H9 (cell line): Measurements from ENCODE around the gene ATP5PO. TPM values are rescaled to one million over a fixed set of nuclear protein-coding genes. Genes with fewer than 3 reads are reported as not detected.

Source experiments
- DNase-seq: peaks from one replicate; pipeline ENCODE4 v3.0.0-alpha.2; 2017
- H2AFZ ChIP-seq: one replicate; pipeline ENCODE4 v1.6.1; 2013; ENCODE audit warnings: mild to moderate bottlenecking, low read length, control low read depth, moderate library complexity
- H2AK5ac ChIP-seq: 2 replicates; pipeline ENCODE4 v1.6.1; 2013; ENCODE audit warnings: low read length, control low read depth, mixed read lengths; ENCODE audit not compliant: insufficient read length
- H2BK120ac ChIP-seq: one replicate; pipeline ENCODE4 v1.6.1; 2013; ENCODE audit warnings: low read depth, mild to moderate bottlenecking, low read length, control low read depth, inconsistent platforms; ENCODE audit not compliant: poor library complexity, severe bottlenecking
- H2BK12ac ChIP-seq: 2 replicates; pipeline ENCODE4 v1.6.1; 2013; ENCODE audit warnings: low read length, control low read depth, mixed read lengths, low read depth; ENCODE audit not compliant: insufficient read length
- H2BK15ac ChIP-seq: 2 replicates; pipeline ENCODE4 v1.6.1; 2013; ENCODE audit warnings: low read depth, low read length, control low read depth
- H2BK20ac ChIP-seq: one replicate; pipeline ENCODE4 v1.6.1; 2013; ENCODE audit warnings: low read depth, mild to moderate bottlenecking, low read length, control low read depth, inconsistent platforms; ENCODE audit not compliant: poor library complexity, severe bottlenecking
- H2BK5ac ChIP-seq: 2 replicates; pipeline ENCODE4 v1.6.1; 2013; ENCODE audit warnings: low read length, control low read depth, mixed read lengths; ENCODE audit not compliant: insufficient read length
- H3K14ac ChIP-seq: 2 replicates; pipeline ENCODE4 v1.6.1; 2013; ENCODE audit warnings: low read length, control low read depth; ENCODE audit not compliant: insufficient read depth
- H3K18ac ChIP-seq: 2 replicates; pipeline ENCODE4 v1.6.1; 2013; ENCODE audit warnings: low read depth, mild to moderate bottlenecking, mixed read lengths, low read length, control low read depth; ENCODE audit not compliant: insufficient read length
- H3K23ac ChIP-seq: 2 replicates; pipeline ENCODE4 v1.6.1; 2013; ENCODE audit warnings: low read length, control low read depth, mixed read lengths, low read depth; ENCODE audit not compliant: insufficient read length
- H3K23me2 ChIP-seq: 2 replicates; pipeline ENCODE4 v1.6.1; 2013; ENCODE audit warnings: low read depth, mild to moderate bottlenecking, mixed read lengths, low read length, control low read depth; ENCODE audit not compliant: insufficient read length, poor library complexity, severe bottlenecking
- H3K27ac ChIP-seq: 2 replicates; pipeline ENCODE4 v1.5.1; 2013; ENCODE audit warnings: low read length, control low read depth, mixed read lengths, low read depth; ENCODE audit not compliant: insufficient read length
- H3K27me3 ChIP-seq: 2 replicates; pipeline ENCODE4 v1.6.1; 2013; ENCODE audit warnings: low read length, control low read depth, inconsistent platforms; ENCODE audit not compliant: insufficient read depth
- H3K4ac ChIP-seq: 2 replicates; pipeline ENCODE4 v1.6.1; 2013; ENCODE audit warnings: low read depth, mild to moderate bottlenecking, control low read depth, inconsistent platforms, low read length, moderate library complexity
- H3K4me1 ChIP-seq: 2 replicates; pipeline ENCODE4 v1.6.1; 2013; ENCODE audit warnings: low read length, control low read depth, inconsistent platforms; ENCODE audit not compliant: insufficient read depth
- H3K4me2 ChIP-seq: 2 replicates; pipeline ENCODE4 v1.6.1; 2013; ENCODE audit warnings: low read length, control low read depth, mixed read lengths; ENCODE audit not compliant: insufficient read length, insufficient read depth
- H3K56ac ChIP-seq: 2 replicates; pipeline ENCODE4 v1.6.1; 2013; ENCODE audit warnings: low read depth, mild to moderate bottlenecking, mixed read lengths, low read length, control low read depth; ENCODE audit not compliant: insufficient read length
- H3K79me1 ChIP-seq: 2 replicates; pipeline ENCODE4 v1.6.1; 2013; ENCODE audit warnings: low read depth, mild to moderate bottlenecking, moderate library complexity, low read length, control low read depth, inconsistent platforms; ENCODE audit not compliant: insufficient read depth, poor library complexity, severe bottlenecking
- H3K79me2 ChIP-seq: 2 replicates; pipeline ENCODE4 v1.6.1; 2013; ENCODE audit warnings: low read length, control low read depth, inconsistent platforms; ENCODE audit not compliant: insufficient read depth
- H3K9ac ChIP-seq: 2 replicates; pipeline ENCODE4 v1.6.1; 2013; ENCODE audit warnings: low read length, control low read depth, mixed read lengths; ENCODE audit not compliant: insufficient read length; ENCODE audit errors: extremely low read depth
- H3K9me3 ChIP-seq: one replicate; pipeline ENCODE4 v1.6.1; 2013; ENCODE audit warnings: low read depth, low read length, inconsistent platforms; ENCODE audit not compliant: control insufficient read depth
- H3T11ph ChIP-seq: one replicate; pipeline ENCODE4 v1.6.1; 2013; ENCODE audit warnings: mild to moderate bottlenecking, low read length, control low read depth, inconsistent platforms
- H4K20me1 ChIP-seq: one replicate; pipeline ENCODE4 v1.6.1; 2013; ENCODE audit not compliant: control insufficient read depth, insufficient read length, insufficient read depth
- H4K5ac ChIP-seq: 2 replicates; pipeline ENCODE4 v1.6.1; 2013; ENCODE audit warnings: low read depth, mild to moderate bottlenecking, mixed read lengths, low read length, control low read depth; ENCODE audit not compliant: insufficient read length
- H4K8ac ChIP-seq: replicated peaks from 2 replicates; pipeline ENCODE4 v1.6.1; 2013; ENCODE audit warnings: low read length, control low read depth, mixed read lengths, low read depth; ENCODE audit not compliant: insufficient read length
- H4K91ac ChIP-seq: 2 replicates; pipeline ENCODE4 v1.6.1; 2013; ENCODE audit warnings: low read depth, mild to moderate bottlenecking, moderate library complexity, mixed read lengths, low read length, control low read depth; ENCODE audit not compliant: insufficient read length
- H3K27ac Mint-ChIP-seq, 3 experiments: 2 replicates in 2 of 3; 3 replicates in 1 of 3; pipeline ENCODE4 v1.8.0; 2020 to 2021; ENCODE audit warnings: mixed read lengths in 3 of 3, mild to moderate bottlenecking in 1 of 3, moderate library complexity in 1 of 3
- H3K27me3 Mint-ChIP-seq: 2 replicates; pipeline ENCODE4 v1.8.0; 2021; ENCODE audit warnings: low read depth, mild to moderate bottlenecking, moderate library complexity, mixed read lengths
- H3K36me3 Mint-ChIP-seq, 3 experiments: 2 replicates in 2 of 3; 3 replicates in 1 of 3; pipeline ENCODE4 v1.8.0; 2020 to 2021; ENCODE audit warnings: low read depth in 3 of 3, mixed read lengths in 3 of 3; ENCODE audit not compliant: insufficient read depth in 1 of 3
- H3K4me1 Mint-ChIP-seq, 2 experiments: 2 replicates each; pipeline ENCODE4 v1.8.0; 2020; ENCODE audit warnings: mixed read lengths in 2 of 2
- H3K4me3 Mint-ChIP-seq, 2 experiments: 2 replicates in 1 of 2; 3 replicates in 1 of 2; pipeline ENCODE4 v1.8.0; 2020 to 2021; ENCODE audit warnings: mild to moderate bottlenecking in 2 of 2, mixed read lengths in 2 of 2, moderate library complexity in 1 of 2
- H3K9me3 Mint-ChIP-seq, 2 experiments: 2 replicates in 1 of 2; 3 replicates in 1 of 2; pipeline ENCODE4 v1.8.0; 2020; ENCODE audit warnings: mild to moderate bottlenecking in 2 of 2, mixed read lengths in 2 of 2, moderate library complexity in 1 of 2
- CTCF ChIP-seq: fragments of 200-600 bp; sonication (generic); conservative IDR thresholded peaks from 3 replicates; pipeline ENCODE4 v1.8.0; 2021; ENCODE audit warnings: antibody characterized with exemption, mild to moderate bottlenecking
- WGBS: extraction: QIAGEN DNeasy Blood & Tissue Kit; methylation state at CpG from one replicate; pipeline ENCODE4 v1.1.7; 2013; ENCODE audit warnings: missing lambda C conversion rate, low lambda C conversion rate, mixed read lengths; ENCODE audit not compliant: insufficient read length; ENCODE audit errors: extremely low coverage; 5-methylcytosine and 5-hydroxymethylcytosine counted together
- total RNA-seq: library from RNA; stranded (reverse); gene quantifications from 2 replicates; pipeline ENCODE4 v1.2.1, GENCODE V29; 2021

ATP5PO gene
- total RNA-seq, 1 experiment from 2014 or later = 275 TPM

- Histone ChIP-seq H3K9me3 (no peaks in the 10 kb centered on the region), H3K4me1 (no peaks in the 10 kb centered on the region), H3K56ac (no peak overlapping the region), H2BK12ac (no peak overlapping the region), H3K23me2 (no peaks in the 10 kb centered on the region), H2AK5ac (no peak overlapping the region), H3K18ac (no peak overlapping the region), H3K4me2 (no peak overlapping the region), H2BK15ac (no peak overlapping the region), H2BK5ac (no peak overlapping the region), H3K14ac (no peak overlapping the region; the same call in 1 of the 2 replicates), H3T11ph (no peak overlapping the region), H3K4ac (no peak overlapping the region), H3K27ac (no peak overlapping the region), H3K79me1 (no peaks in the 10 kb centered on the region), H4K5ac (no peak overlapping the region), H3K9ac (no peak overlapping the region), H4K91ac (no peak overlapping the region), H3K79me2 (no peaks in the 10 kb centered on the region), H3K23ac (no peak overlapping the region), H2BK20ac (no peak overlapping the region), H3K27me3 (no peaks in the 10 kb centered on the region), H2AFZ (no peak overlapping the region), H4K8ac (no peak overlapping the region), H4K20me1 (no peaks in the 10 kb centered on the region), H2BK120ac (no peak overlapping the region)
- peaks cover 20% of the 10 kb centered on the region in 2 experiments for H3K4me1 Mint-ChIP-seq
- TF ChIP-seq CTCF = no peak
- no peak overlapping the region for H3K27ac Mint-ChIP-seq
- no peaks in the 10 kb centered on the region for H3K36me3 Mint-ChIP-seq
- peaks cover 3% of the 10 kb centered on the region; the same call in 1 of the 2 replicates for H3K27me3 Mint-ChIP-seq
- H3K9me3 Mint-ChIP-seq = no peaks in the 10 kb centered on the region
- WGBS = no CpG with 5 or more reads among the region's 5 CpGs
- no peak for DNase-seq
- H3K4me3 Mint-ChIP-seq = no peak overlapping the region; a peak in 1 of 5 replicates
Measured at GRCh38 chr21:33854604-33855003, 61.0 kb downstream of the ATP5PO start.

Other genes with a start within 250 kb of the ATP5PO start
- 77.5 and 83.2 TPM in 2 replicates for gene MRPS6, start 157.8 kb upstream of the ATP5PO start, total RNA-seq
- gene SLC5A3, start 157.8 kb upstream of the ATP5PO start, total RNA-seq = 11.4 and 12.3 TPM in 2 replicates